IMR-90 (cell line): Measurements from ENCODE around the gene CTBP2. TPM values are rescaled to one million over a fixed set of nuclear protein-coding genes. Genes with fewer than 3 reads are reported as not detected.

Experiments
- ATAC-seq: fragments of 200-7000 bp; cut with Tn5 transposase; 2 replicates; pipeline ENCODE4 v1.9.1; 2020; ENCODE audit warnings: low read depth, mild to moderate bottlenecking, moderate library complexity
- BruUV-seq: library from RNA; stranded (reverse); fragments of 400-500 nt; replicated peaks from 2 replicates; lab custom pipeline; 2021; lab: Mats Ljungman, UMichigan
- CTCF ChIA-PET: fragments of 300-600 bp; formaldehyde crosslinking; extraction: SDS; loops from one replicate; lab custom pipeline; 2021; ENCODE audit warnings: antibody characterized with exemption; lab: Yijun Ruan, JAX
- POLR2A ChIA-PET: fragments of 300-600 bp; sonication (Branson Sonifier 250); formaldehyde crosslinking; loops from one replicate; lab custom pipeline; 2022; ENCODE audit warnings: antibody characterized with exemption; ENCODE audit not compliant: unreplicated experiment; lab: Charles Lee
- DNase-seq: peaks from one replicate; pipeline ENCODE4 v3.0.0; 2013
- H2AFZ ChIP-seq: replicated peaks from 2 replicates; pipeline ENCODE3; 2013; ENCODE audit warnings: low read length, mild to moderate bottlenecking; ENCODE audit not compliant: poor library complexity
- H2AK5ac ChIP-seq: 2 replicates; pipeline ENCODE4 v1.6.1; 2013; ENCODE audit warnings: low read depth, low read length, inconsistent platforms
- H2AK9ac ChIP-seq: replicated peaks from 2 replicates; pipeline ENCODE3; 2013; ENCODE audit warnings: mild to moderate bottlenecking, low read depth, low read length, moderate library complexity; ENCODE audit not compliant: poor library complexity
- H2BK120ac ChIP-seq: 2 replicates; pipeline ENCODE4 v1.6.1; 2013; ENCODE audit warnings: low read depth, low read length, inconsistent platforms
- H2BK15ac ChIP-seq: 3 replicates; pipeline ENCODE4 v1.6.1; 2013; ENCODE audit warnings: low read depth, low read length, inconsistent platforms
- H2BK20ac ChIP-seq: 2 replicates; pipeline ENCODE4 v1.6.1; 2013; ENCODE audit warnings: low read depth, mild to moderate bottlenecking, inconsistent platforms, low read length, moderate library complexity
- H2BK5ac ChIP-seq: 2 replicates; pipeline ENCODE4 v1.6.1; 2013; ENCODE audit warnings: mild to moderate bottlenecking, low read depth, low read length, inconsistent platforms; ENCODE audit not compliant: poor library complexity, severe bottlenecking
- H3K14ac ChIP-seq: replicated peaks from 2 replicates; pipeline ENCODE4 v1.6.1; 2013; ENCODE audit warnings: low read depth, low read length, inconsistent platforms
- H3K18ac ChIP-seq: 2 replicates; pipeline ENCODE4 v1.6.1; 2013; ENCODE audit warnings: low read depth, low read length, control low read depth
- H3K23ac ChIP-seq: 2 replicates; pipeline ENCODE4 v1.6.1; 2013; ENCODE audit warnings: low read depth, low read length, inconsistent platforms
- H3K27ac ChIP-seq: 2 replicates; pipeline ENCODE4 v1.5.1; 2013; ENCODE audit warnings: mild to moderate bottlenecking, control low read depth, low read length; ENCODE audit not compliant: insufficient read depth
- H3K27me3 ChIP-seq: 2 replicates; pipeline ENCODE4 v1.6.1; 2013; ENCODE audit warnings: low read length; ENCODE audit not compliant: control insufficient read depth, insufficient read depth
- H3K36me3 ChIP-seq: 2 replicates; pipeline ENCODE4 v1.6.1; 2013; ENCODE audit warnings: low read length, mixed read lengths; ENCODE audit not compliant: control insufficient read depth, insufficient read depth
- H3K4ac ChIP-seq: 2 replicates; pipeline ENCODE4 v1.6.1; 2013; ENCODE audit warnings: low read depth, low read length, inconsistent platforms
- H3K4me1 ChIP-seq: 2 replicates; pipeline ENCODE4 v1.6.1; 2013; ENCODE audit warnings: low read length, mixed read lengths; ENCODE audit not compliant: control insufficient read depth, insufficient read depth
- H3K4me2 ChIP-seq: 2 replicates; pipeline ENCODE4 v1.6.1; 2013; ENCODE audit warnings: low read depth, mild to moderate bottlenecking, control low read depth, low read length, moderate library complexity
- H3K4me3 ChIP-seq: 2 replicates; pipeline ENCODE4 v1.5.1; 2013; ENCODE audit warnings: low read depth, mild to moderate bottlenecking, control low read depth, low read length, moderate library complexity; ENCODE audit not compliant: insufficient read depth
- H3K56ac ChIP-seq: 2 replicates; pipeline ENCODE4 v1.6.1; 2013; ENCODE audit warnings: low read length, inconsistent platforms; ENCODE audit not compliant: insufficient read depth; ENCODE audit errors: extremely low read depth
- H3K79me1 ChIP-seq, 2 experiments: 2 replicates each; pipeline ENCODE4 v1.6.1; 2013; ENCODE audit warnings: low read length in 2 of 2, inconsistent platforms in 1 of 2, low read depth in 1 of 2
- H3K9ac ChIP-seq: 2 replicates; pipeline ENCODE4 v1.6.1; 2013; ENCODE audit warnings: low read depth, low read length, control low read depth
- H3K9me1 ChIP-seq: 2 replicates; pipeline ENCODE4 v1.6.1; 2013; ENCODE audit warnings: low read length, inconsistent platforms; ENCODE audit not compliant: insufficient read depth
- H3K9me3 ChIP-seq: 2 replicates; pipeline ENCODE4 v1.6.1; 2013; ENCODE audit warnings: low read length; ENCODE audit not compliant: control insufficient read depth, insufficient read depth
- H4K20me1 ChIP-seq: 2 replicates; pipeline ENCODE4 v1.6.1; 2013; ENCODE audit warnings: low read length, inconsistent platforms; ENCODE audit not compliant: insufficient read depth
- H4K5ac ChIP-seq: 2 replicates; pipeline ENCODE4 v1.6.1; 2013; ENCODE audit warnings: mild to moderate bottlenecking, low read depth, low read length, control low read depth
- H4K8ac ChIP-seq, 2 experiments: 2 replicates each; pipeline ENCODE4 v1.6.1; 2013; ENCODE audit warnings: low read depth in 2 of 2, low read length in 2 of 2, control low read depth in 1 of 2, inconsistent platforms in 1 of 2
- H4K91ac ChIP-seq: 2 replicates; pipeline ENCODE4 v1.6.1; 2013; ENCODE audit warnings: low read depth, low read length, inconsistent platforms; ENCODE audit not compliant: insufficient read depth
- FOS ChIP-seq: fragments of 150-350 bp; IDR thresholded peaks from 2 replicates; pipeline ENCODE4 v1.6.1; 2016; ENCODE audit warnings: low read depth, low read length
- POLR2A ChIP-seq: IDR thresholded peaks from 2 replicates; pipeline ENCODE4 v1.6.1; 2012; ENCODE audit warnings: mild to moderate bottlenecking, low read depth, low read length
- RFX5 ChIP-seq: IDR thresholded peaks from 2 replicates; pipeline ENCODE4 v1.8.0; 2012; ENCODE audit warnings: low read depth, mild to moderate bottlenecking, low read length, moderate library complexity
- WGBS, 2 experiments: methylation state at CpG; one replicate each; pipeline versions ENCODE4 v1.1.5 to v1.1.7; 2013; ENCODE audit warnings: missing lambda C conversion rate in 2 of 2; ENCODE audit not compliant: insufficient read length in 1 of 2; ENCODE audit errors: extremely low coverage in 2 of 2; 5-methylcytosine and 5-hydroxymethylcytosine counted together
- dilution Hi-C: fragments of 300-500 bp; cut with HindIII; formaldehyde crosslinking; loops from one replicate; pipeline ENCODE4 v1.14.3; 2018; ENCODE audit warnings: low sequenced_read_pairs; ENCODE audit not compliant: unreplicated experiment
- in situ Hi-C: fragments of 300-500 bp; cut with MboI; formaldehyde crosslinking; loops from 3 replicates; pipeline ENCODE4 v1.14.3; 2019; ENCODE audit warnings: low sequenced_read_pairs, inconsistent platforms, mixed read lengths
- intact Hi-C: fragments of 100-400 bp; cut with micrococcal nuclease; formaldehyde crosslinking; loops from 2 replicates; pipeline ENCODE4 v1.10.0; 2022
- polyA plus RNA-seq, 3 experiments: library from polyadenylated mRNA; depleted of rRNA; stranded (reverse); fragments of >200 nt; gene quantifications; 2 replicates each; pipeline ENCODE4 v1.2.3, GENCODE V29; 2012; ENCODE audit warnings: low replicate concordance in 1 of 3
- total RNA-seq: library from RNA; depleted of rRNA; stranded (reverse); fragments of >200 nt; gene quantifications from 2 replicates; pipeline ENCODE4 v1.2.3, GENCODE V29; 2012

CTBP2 gene
- total and polyA plus RNA-seq, 2 of the 4 experiments (the other 2 are of a cell fraction), result 81.0 to 86.6 TPM

GRCh38 chr10:125169915-125170314 is 9.6 kb upstream of the CTBP2 start:
- H3K18ac ChIP-seq, result no peak overlapping the region
- dilution Hi-C loops (no loop called here), intact Hi-C loops (no loop called here), in situ Hi-C loops (loop anchor here (10.0 kb wide), 2 partner anchors 175 to 535 kb away; no protein-coding TSS in a partner anchor)
- ATAC-seq (no peak), DNase-seq (no peak)
- CTCF ChIA-PET, result no interaction called here
- H3K9me3 ChIP-seq, result no peaks in the 10 kb centered on the region
- no peak overlapping the region for H4K8ac ChIP-seq
- H3K9me1 ChIP-seq, result no peaks in the 10 kb centered on the region
- H3K4me3 ChIP-seq, result no peak overlapping the region
- no peaks in the 10 kb centered on the region for H3K79me1 ChIP-seq
- H3K4me2 ChIP-seq, result no peak overlapping the region
- WGBS, 2 experiments, result no CpG with 5 or more reads among the region's 5 CpGs
- POLR2A ChIA-PET, result no interaction called here
- BruUV-seq, result no TSS peak
- H3K27me3 ChIP-seq, result peaks cover 28% of the 10 kb centered on the region
- no peak overlapping the region for H3K27ac ChIP-seq
- no peak overlapping the region for H2BK120ac ChIP-seq
- H2BK5ac ChIP-seq, result no peak overlapping the region
- H3K9ac ChIP-seq, result no peak overlapping the region
- no peak overlapping the region for H2AK5ac ChIP-seq
- H4K91ac ChIP-seq, result no peak overlapping the region
- H4K5ac ChIP-seq, result no peak overlapping the region
- H2AFZ ChIP-seq, result no peak overlapping the region
- H2BK15ac ChIP-seq, result no peak overlapping the region
- no peak overlapping the region for H3K23ac ChIP-seq
- no peak overlapping the region for H3K56ac ChIP-seq
- no peak overlapping the region for H3K14ac ChIP-seq
- H4K20me1 ChIP-seq, result no peaks in the 10 kb centered on the region
- H2BK20ac ChIP-seq, result no peak overlapping the region
- H3K4ac ChIP-seq, result no peak overlapping the region
- TF ChIP-seq FOS, result no peak
- TF ChIP-seq RFX5, result no peak
- TF ChIP-seq POLR2A, result no peak
- H3K36me3 ChIP-seq, result no peaks in the 10 kb centered on the region
- no peak overlapping the region for H2AK9ac ChIP-seq
- no peaks in the 10 kb centered on the region for H3K4me1 ChIP-seq
